Fibroblast of skin of scalp (primary cell): ENCODE measurements around the gene S100A16. TPM values are rescaled to one million over a fixed set of nuclear protein-coding genes. Genes with fewer than 3 reads are reported as not detected.
"Not testable (repeated sequence)": the region's sequence is repeated elsewhere in the genome, so short reads cannot be mapped to it uniquely, and the experiment has no call there.

Experiments used
- DNase-seq: peaks from one replicate; pipeline ENCODE4 v3.0.0-alpha.2; 2013
- polyA plus RNA-seq, 2 experiments: library from polyadenylated mRNA; unstranded; fragments of 120-200 nt; gene quantifications; one replicate each; pipeline ENCODE4 v1.2.1, GENCODE V29; 2013; ENCODE audit not compliant: insufficient read length in 2 of 2

The S100A16 gene
- 231 TPM for polyA plus RNA-seq (2013, experiment 1 of 2; ENCODE audit: insufficient read length)
- 232 TPM for polyA plus RNA-seq (2013, experiment 2 of 2; ENCODE audit: insufficient read length)

GRCh38 chr1:153612755-153613331 lies at the start of gene S100A16:
S100A16 (minus strand) TSS chr1:153613137; CDS start chr1:153608151, 4,986 bp downstream.
- DNase-seq = peak; percentile 79

DNA sequence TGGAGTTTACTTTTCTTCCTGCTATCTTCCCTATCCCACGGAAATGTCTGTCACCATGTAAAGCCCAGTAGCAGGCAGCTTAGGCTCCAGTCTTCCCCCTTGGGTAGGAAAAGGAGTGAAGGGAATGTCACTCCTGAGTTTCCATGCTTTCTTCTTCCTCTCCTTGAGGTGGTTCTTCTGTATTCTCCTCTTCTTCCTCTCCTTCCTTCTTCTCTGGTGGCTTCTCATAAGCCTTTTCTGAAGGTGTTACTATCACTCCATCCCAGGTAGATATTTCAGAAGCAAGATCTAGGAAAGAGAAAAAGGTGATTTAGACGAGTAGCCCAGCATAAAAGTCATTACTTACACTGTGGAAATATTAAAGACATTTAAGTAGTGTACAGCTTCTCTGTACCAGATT lies 49.3 kb upstream of the S100A16 start:
- DNase-seq = no peak

GRCh38 chr1:153661111-153661708 lies 48.3 kb upstream of the S100A16 start:
- DNase-seq = peak; percentile 36

GRCh38 chr1:153659656-153660055 lies 46.7 kb upstream of the S100A16 start:
- no peak for DNase-seq

DNA sequence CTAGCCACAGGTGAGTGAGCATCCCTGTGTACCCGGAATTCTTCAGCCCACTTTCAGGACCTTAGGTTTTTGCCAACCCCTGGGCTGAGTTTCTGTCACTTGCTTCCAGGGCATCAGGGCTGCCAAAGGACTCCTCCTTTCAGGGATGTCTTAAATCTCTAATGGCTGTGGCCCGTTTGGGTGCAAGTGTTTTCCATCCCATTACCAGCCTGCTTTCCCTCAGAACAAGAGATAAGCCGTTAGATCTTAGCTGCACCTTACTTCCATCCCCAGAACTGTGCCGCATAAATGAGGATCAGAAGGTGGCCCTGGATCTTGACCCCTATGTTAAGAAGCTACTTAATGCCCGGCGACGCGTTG lies 46.2 kb upstream of the S100A16 start:
- no peak for DNase-seq

- peak; percentile 91 for DNase-seq
Observed at GRCh38 chr1:153658400-153659174, 45.6 kb upstream of the S100A16 start, which contains the start of gene SNAPIN. SNAPIN (plus strand) TSS chr1:153658703; CDS start chr1:153658744, 41 bp downstream.

- DNase-seq = no peak
Observed at GRCh38 chr1:153655333-153655732, 42.4 kb upstream of the S100A16 start.

DNA sequence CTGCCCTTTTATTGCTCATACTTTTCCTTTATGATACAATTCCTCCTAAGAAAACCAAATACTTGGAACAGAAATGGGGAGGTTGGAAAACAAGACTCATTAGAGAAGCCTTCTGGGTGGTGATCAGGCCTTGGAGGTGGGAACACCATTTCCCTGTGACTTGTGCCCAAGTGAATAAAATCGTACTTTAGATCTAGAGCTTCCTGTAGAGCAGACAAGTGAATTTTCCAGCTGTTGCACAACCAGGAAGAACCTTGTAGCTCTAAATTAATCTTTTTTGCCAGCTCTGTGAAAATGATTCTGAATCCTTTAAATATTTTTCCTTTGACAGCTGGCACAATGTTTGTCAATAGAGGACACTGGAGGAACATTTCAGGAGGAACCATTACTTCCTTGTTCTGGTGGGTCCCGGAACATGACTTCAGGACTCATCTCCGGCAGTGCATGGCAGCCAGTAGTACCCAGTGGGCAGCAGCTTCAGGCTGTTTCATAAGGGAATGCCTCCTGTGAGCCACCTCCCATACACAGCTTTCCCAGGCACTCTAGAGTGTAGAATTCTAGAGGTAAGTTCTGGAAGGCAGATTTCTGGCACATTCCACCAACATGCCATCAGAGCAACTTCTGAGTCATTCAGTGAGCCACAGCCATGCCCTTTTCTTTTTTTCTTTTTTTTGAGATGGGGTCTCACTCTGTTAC lies 40.0 kb upstream of the S100A16 start:
- DNase-seq = peak; percentile 51

DNA sequence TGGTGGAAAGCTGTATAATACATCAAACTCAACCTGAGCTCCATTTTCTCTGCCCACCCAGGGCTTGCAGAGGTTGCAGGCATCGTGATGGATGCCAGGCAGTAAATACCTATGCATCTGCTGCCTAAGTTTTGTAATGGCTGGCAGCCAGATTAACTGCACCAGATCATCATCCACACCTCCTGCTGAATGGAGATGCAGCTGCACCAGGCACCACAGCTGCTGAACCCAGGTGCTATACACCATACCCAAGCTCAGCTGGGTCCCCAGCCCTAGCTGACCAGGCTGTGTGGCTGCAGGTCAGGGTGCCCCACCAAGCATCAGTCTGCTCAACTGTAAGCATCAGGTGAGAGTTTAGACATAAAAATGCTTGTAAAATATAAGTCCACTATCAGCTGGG lies 38.8 kb upstream of the S100A16 start:
- DNase-seq = no peak

GRCh38 chr1:153649863-153650235 lies 36.9 kb upstream of the S100A16 start:
- DNase-seq = no peak

- no peak for DNase-seq
Observed at GRCh38 chr1:153649137-153649862, 36.4 kb upstream of the S100A16 start.

DNA sequence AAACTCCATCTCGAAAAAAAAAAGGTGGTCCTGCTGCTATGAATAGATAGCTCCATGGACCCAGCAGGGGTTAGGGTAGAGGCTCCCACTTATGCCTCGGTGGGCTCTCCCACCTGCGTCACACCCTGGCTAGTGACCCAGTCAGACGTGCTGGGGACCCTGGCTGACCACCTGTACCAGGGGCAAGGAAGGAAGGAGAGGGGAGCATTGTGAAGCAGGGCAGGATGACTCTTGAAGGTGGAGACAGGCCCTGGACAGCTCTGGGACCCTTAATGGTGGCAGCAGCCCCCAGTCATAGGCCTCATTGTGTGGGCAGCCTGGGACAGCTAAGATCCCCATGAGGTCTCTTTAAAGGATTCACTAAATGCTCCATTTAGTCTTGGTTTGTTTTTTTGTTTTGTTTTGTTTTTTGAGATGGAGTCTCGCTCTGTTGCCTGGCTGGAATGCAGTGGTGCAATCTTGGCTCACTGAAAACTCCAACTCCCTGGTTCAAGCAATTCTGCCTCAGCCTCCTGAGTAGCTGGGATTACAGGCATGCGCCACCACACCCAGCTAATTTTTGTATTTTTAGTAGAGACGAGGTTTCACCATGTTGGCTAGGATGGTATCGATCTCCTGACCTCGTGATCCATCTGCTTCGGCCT lies 35.2 kb upstream of the S100A16 start:
- DNase-seq = no peak

- DNase-seq = no peak
Observed at GRCh38 chr1:153647346-153647714, 34.4 kb upstream of the S100A16 start.

DNA sequence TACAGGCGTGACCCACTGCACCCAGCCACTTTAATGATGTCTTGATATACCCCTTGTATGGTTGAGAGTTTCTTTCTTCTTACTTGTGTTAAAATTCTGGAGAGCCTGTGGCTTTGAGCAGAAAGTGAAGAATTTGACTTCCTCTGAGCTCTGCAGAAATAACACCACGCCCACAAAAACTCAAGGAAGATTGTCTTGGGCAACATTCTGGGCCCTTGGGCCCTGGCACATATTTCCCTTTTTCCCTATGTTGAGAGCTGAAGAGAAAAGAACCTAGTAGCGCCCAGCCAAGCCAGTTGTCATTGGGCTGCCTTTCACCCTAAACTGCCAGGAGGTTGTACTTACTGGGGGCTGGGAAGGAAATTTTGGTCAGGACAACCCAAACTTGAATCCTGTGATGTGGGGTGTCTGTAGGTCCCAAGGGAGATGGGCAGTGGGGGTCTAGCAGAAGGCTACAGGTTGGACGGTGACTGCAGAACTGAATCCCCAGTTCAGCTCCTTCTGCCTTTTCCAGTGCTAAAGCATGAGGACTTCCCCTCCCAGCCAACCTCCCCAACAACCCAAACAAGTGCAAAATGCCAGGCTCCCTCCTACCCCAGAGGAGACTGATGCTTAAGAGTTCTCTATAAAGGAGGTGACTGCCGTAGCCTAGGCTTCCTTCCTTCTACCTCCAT lies 33.9 kb upstream of the S100A16 start:
- DNase-seq = no peak

DNA sequence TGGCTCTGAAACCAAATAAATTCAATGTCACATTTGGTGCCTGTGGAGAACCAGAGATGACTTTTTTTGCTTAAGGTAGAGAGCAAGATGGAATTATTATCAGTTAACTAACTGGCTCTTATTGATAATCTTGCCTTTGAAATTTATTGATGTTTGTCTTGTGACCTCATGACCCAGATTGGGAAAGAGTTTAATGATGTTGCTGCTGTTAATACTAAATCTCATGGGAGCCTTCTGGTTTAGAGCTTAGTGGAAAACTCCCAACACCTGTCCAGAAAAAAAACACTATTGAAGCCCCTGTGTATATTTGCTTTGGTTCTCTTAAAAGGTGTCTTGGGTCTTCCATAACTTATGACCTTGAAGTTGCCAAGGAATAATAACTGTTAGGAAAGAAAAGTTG lies 30.9 kb upstream of the S100A16 start:
- no peak for DNase-seq

DNA sequence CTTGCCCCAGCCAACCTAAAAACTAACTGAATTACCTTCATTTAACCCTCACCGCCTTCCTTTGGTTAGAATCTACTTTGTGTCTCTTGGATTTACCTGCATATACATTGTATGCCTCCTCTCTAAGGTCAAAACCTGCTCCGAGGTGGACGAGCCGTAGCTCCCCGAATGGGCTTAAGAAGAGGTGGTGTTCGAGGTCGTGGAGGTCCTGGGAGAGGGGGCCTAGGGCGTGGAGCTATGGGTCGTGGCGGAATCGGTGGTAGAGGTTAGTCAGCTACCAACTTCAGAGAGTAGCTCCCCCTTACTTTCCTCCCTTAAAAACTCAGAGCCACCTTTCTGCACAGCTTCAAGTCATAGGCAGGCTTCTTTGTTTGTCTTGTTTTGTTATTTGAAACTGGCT lies 30.2 kb upstream of the S100A16 start:
- no peak for DNase-seq

- no peak for DNase-seq
Observed at GRCh38 chr1:153642161-153642560, 29.2 kb upstream of the S100A16 start.

DNA sequence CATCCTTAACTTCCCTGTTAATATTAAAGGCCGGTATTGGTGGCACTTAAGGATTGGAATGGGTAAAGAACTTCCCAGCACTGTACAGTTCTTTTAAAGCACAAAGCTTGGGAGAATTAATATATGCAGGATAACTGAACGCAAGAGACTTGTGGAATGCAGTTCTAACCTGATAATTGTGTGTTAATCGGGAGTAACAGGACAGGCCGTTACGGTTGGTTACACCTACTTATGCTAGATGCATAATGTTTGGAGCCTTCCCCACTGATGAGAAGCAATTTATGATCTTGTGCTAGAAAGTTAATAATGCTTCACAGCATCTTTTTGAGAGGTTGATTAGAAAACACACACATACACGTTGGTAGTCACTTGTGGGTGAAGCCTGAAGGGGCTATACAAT lies 27.9 kb upstream of the S100A16 start:
- no peak for DNase-seq

- not testable (repeated sequence) for DNase-seq
Observed at GRCh38 chr1:153640213-153640612, 27.3 kb upstream of the S100A16 start.

DNA sequence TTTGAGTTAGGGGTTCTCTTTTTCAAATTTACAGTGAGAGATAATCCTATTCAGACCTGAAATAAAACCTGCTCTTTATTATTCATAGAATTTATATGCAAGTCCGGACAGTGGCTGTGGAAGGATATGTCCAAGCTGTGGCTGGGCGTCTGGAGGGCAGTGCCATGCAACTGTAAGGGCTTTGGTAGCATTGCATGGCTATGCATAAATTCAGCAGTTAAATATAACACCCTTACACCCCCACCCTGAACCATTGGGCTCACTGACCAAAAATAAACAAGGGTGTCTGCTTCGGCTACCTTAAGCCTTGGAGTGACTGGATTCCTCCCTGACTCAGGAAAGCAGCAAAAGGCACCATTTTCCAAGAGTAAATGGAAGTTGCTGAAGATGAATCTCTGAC lies 26.3 kb upstream of the S100A16 start:
- DNase-seq = no peak

GRCh38 chr1:153638261-153638660 lies 25.3 kb upstream of the S100A16 start:
- DNase-seq = no peak
